SK-N-SH (cell line): ENCODE measurements around the gene ERGIC1. TPM values are rescaled to one million over a fixed set of nuclear protein-coding genes. Genes with fewer than 3 reads are reported as not detected.

Experiments
- CTCF ChIA-PET: fragments of 300-600, 350-600 bp; formaldehyde crosslinking; extraction: SDS; loops from one replicate; lab custom pipeline; 2021; lab: Yijun Ruan, JAX
- POLR2A ChIA-PET: fragments of 350-600 bp; sonication (Branson Sonifier 250); formaldehyde crosslinking; extraction: SDS; loops from one replicate; lab custom pipeline; 2020; ENCODE audit warnings: antibody characterized with exemption, inconsistent platforms; lab: Yijun Ruan, JAX
- DNase-seq: peaks from one replicate; pipeline ENCODE4 v3.0.0; 2012
- H2AFZ ChIP-seq: fragments of 200-600 bp; sonication (generic); 2 replicates; pipeline ENCODE4 v1.8.1; 2016; ENCODE audit warnings: antibody characterized with exemption, mild to moderate bottlenecking, low read depth
- H3F3A ChIP-seq: fragments of 200-600 bp; sonication (generic); replicated peaks from 2 replicates; pipeline ENCODE3; 2016; ENCODE audit warnings: antibody characterized with exemption, mild to moderate bottlenecking; ENCODE audit not compliant: insufficient read depth
- H3K27ac ChIP-seq, 2 experiments: fragments of 200-500 bp in 1 of 2; fragments of 200-600 bp in 1 of 2; sonication (Bioruptor generic) in 1 of 2; sonication (generic), shearing (Covaris generic) in 1 of 2; 2 replicates each; pipeline versions ENCODE4 v1.5.1 to v1.6.1; 2014 to 2016; ENCODE audit warnings: low read depth in 2 of 2, inconsistent platforms in 1 of 2, low read length in 1 of 2, mild to moderate bottlenecking in 1 of 2, mixed read lengths in 1 of 2
- H3K27me3 ChIP-seq: fragments of 200-600 bp; sonication (generic), shearing (Covaris generic); 2 replicates; pipeline ENCODE4 v1.6.1; 2016; ENCODE audit warnings: mixed run types; ENCODE audit not compliant: insufficient read depth
- H3K36me3 ChIP-seq, 2 experiments: fragments of 200-500 bp in 1 of 2; fragments of 200-600 bp in 1 of 2; sonication (Bioruptor generic) in 1 of 2; sonication (generic) in 1 of 2; replicated peaks in 1 of 2; 2 replicates each; pipeline versions ENCODE3 to v1.5.1; 2014 to 2016; ENCODE audit warnings: low read length in 1 of 2, mild to moderate bottlenecking in 1 of 2; ENCODE audit not compliant: insufficient read depth in 2 of 2, control insufficient read depth in 1 of 2
- H3K4me1 ChIP-seq, 2 experiments: fragments of 200-500 bp in 1 of 2; fragments of 200-600 bp in 1 of 2; sonication (Bioruptor generic) in 1 of 2; sonication (generic), shearing (Covaris generic) in 1 of 2; 2 replicates each; pipeline versions ENCODE4 v1.5.1 to v1.6.1; 2014 to 2016; ENCODE audit warnings: low read depth in 1 of 2, low read length in 1 of 2, mixed run types in 1 of 2; ENCODE audit not compliant: insufficient read depth in 2 of 2, control insufficient read depth in 1 of 2
- H3K4me2 ChIP-seq: fragments of 200-600 bp; sonication (generic), shearing (Covaris generic); 2 replicates; pipeline ENCODE4 v1.6.1; 2017; ENCODE audit warnings: mixed run types
- H3K4me3 ChIP-seq, 2 experiments: fragments of 200-500 bp in 1 of 2; fragments of 200-600 bp in 1 of 2; sonication (Bioruptor generic) in 1 of 2; sonication (generic), shearing (Covaris generic) in 1 of 2; 2 replicates each; pipeline versions ENCODE4 v1.5.1 to v1.8.1; 2014 to 2016; ENCODE audit warnings: low read depth in 2 of 2, inconsistent platforms in 1 of 2, low read length in 1 of 2, mild to moderate bottlenecking in 1 of 2, mixed read lengths in 1 of 2, moderate library complexity in 1 of 2
- H3K79me2 ChIP-seq: fragments of 200-600 bp; sonication (generic); 2 replicates; pipeline ENCODE4 v1.8.1; 2017; ENCODE audit warnings: mild to moderate bottlenecking; ENCODE audit not compliant: insufficient read depth
- H3K9ac ChIP-seq: fragments of 200-600 bp; sonication (generic); 2 replicates; pipeline ENCODE4 v1.6.1; 2017; ENCODE audit warnings: mixed run types
- H3K9me2 ChIP-seq: fragments of 200-600 bp; sonication (generic); 2 replicates; pipeline ENCODE4 v1.6.1; 2017; ENCODE audit warnings: mixed run types
- H3K9me3 ChIP-seq: fragments of 200-600 bp; sonication (generic); 2 replicates; pipeline ENCODE4 v1.6.1; 2017; ENCODE audit warnings: mixed run types, mild to moderate bottlenecking, moderate library complexity
- H4K20me1 ChIP-seq: fragments of 200-600 bp; sonication (generic); 2 replicates; pipeline ENCODE4 v1.6.1; 2017; ENCODE audit warnings: mild to moderate bottlenecking, mixed run types; ENCODE audit not compliant: insufficient read depth
- CHD2 ChIP-seq: fragments of 150-350 bp; IDR thresholded peaks from 2 replicates; pipeline ENCODE4 v1.6.1; 2018; ENCODE audit warnings: low read length; ENCODE audit not compliant: partially characterized antibody
- EP300 ChIP-seq, 2 experiments: IDR thresholded peaks; 2 replicates each; pipeline versions ENCODE4 v1.4.0 to v1.6.1; 2012; ENCODE audit warnings: borderline replicate concordance in 1 of 2, low read depth in 1 of 2, low read length in 1 of 2
- EZH2phosphoT487 ChIP-seq: fragments of 200-600 bp; sonication (generic); IDR thresholded peaks from 2 replicates; pipeline ENCODE4 v1.6.1; 2017; ENCODE audit warnings: low read depth, mixed run types, mild to moderate bottlenecking, antibody characterized with exemption, moderate library complexity, borderline replicate concordance
- FOXJ3 ChIP-seq: sonication (generic); formaldehyde crosslinking; IDR thresholded peaks from 2 replicates; pipeline ENCODE4 v1.5.1; 2020; ENCODE audit warnings: mild to moderate bottlenecking, missing genetic modification reagents
- GATA2 ChIP-seq: sonication (generic); formaldehyde crosslinking; IDR thresholded peaks from 2 replicates; pipeline ENCODE4 v1.5.0; 2020; ENCODE audit warnings: mild to moderate bottlenecking, missing genetic modification reagents
- JUND ChIP-seq: IDR thresholded peaks from 2 replicates; pipeline ENCODE4 v1.4.0; 2012
- MXI1 ChIP-seq: IDR thresholded peaks from 2 replicates; pipeline ENCODE4 v1.6.1; 2012; ENCODE audit warnings: mild to moderate bottlenecking, low read depth, low read length, improper control_type of control experiment
- PBX3 ChIP-seq: IDR thresholded peaks from 2 replicates; pipeline ENCODE4; 2012
- RAD21 ChIP-seq: IDR thresholded peaks from 2 replicates; pipeline ENCODE4 v1.6.1; 2012; ENCODE audit warnings: mild to moderate bottlenecking, low read length
- SMC3 ChIP-seq: IDR thresholded peaks from 2 replicates; pipeline ENCODE4 v1.6.1; 2012; ENCODE audit warnings: low read depth, low read length, improper control_type of control experiment
- TAF1 ChIP-seq: IDR thresholded peaks from 2 replicates; pipeline ENCODE4 v1.6.1; 2012; ENCODE audit warnings: low read depth, mild to moderate bottlenecking, low read length, moderate library complexity, borderline replicate concordance
- WGBS: methylation state at CpG from one replicate; pipeline ENCODE4 v1.1.6; 2017; ENCODE audit warnings: low lambda C conversion rate; 5-methylcytosine and 5-hydroxymethylcytosine counted together
- polyA plus RNA-seq, 3 experiments: library from polyadenylated mRNA; depleted of rRNA; stranded (reverse); fragments of >200 nt; gene quantifications; 2 replicates each; pipeline ENCODE4 v1.2.3, GENCODE V29; 2012

Gene ERGIC1
- polyA plus RNA-seq, 1 of the 3 experiments (the other 2 are of a cell fraction): 101 TPM

- no peak for TF ChIP-seq EZH2phosphoT487
- TF ChIP-seq SMC3: peak; percentile 40
- peak; percentile 47; the same call in 1 of the 2 replicates for TF ChIP-seq TAF1
- TF ChIP-seq GATA2: peak; percentile 94
- TF ChIP-seq RAD21: peak; percentile 53
- no peak for TF ChIP-seq FOXJ3 (CRISPR knock-in tag)
- TF ChIP-seq CHD2: no peak
Measured at GRCh38 chr5:172984244-172984953, 150.3 kb downstream of the ERGIC1 start (continued).

GRCh38 chr5:172985596-172985995 lies 151.5 kb downstream of the ERGIC1 start:
- TF ChIP-seq EZH2phosphoT487: no peak
- no peak for TF ChIP-seq JUND
- no peak for TF ChIP-seq EP300 (IDR thresholded peaks at IDR 0.05; ENCODE audit: borderline replicate concordance in 1 of 2, low read depth in 1 of 2, low read length in 1 of 2)
- no peak for TF ChIP-seq PBX3
- no peak for TF ChIP-seq MXI1
- TF ChIP-seq, all 33 proteins: peak for 0
- Histone ChIP-seq H3K4me2 (peak overlapping the region; percentile 88), H3K79me2 (peaks cover 77% of the 10 kb centered on the region), H3K36me3 (peaks cover 2 to 40% of the 10 kb centered on the region in 2 experiments), H3K9me2 (no peaks in the 10 kb centered on the region), H4K20me1 (peaks cover 23% of the 10 kb centered on the region), H3K4me1 (0 out of 4 replicates have a peak, but pooled peaks cover 0 to 5% of the 10 kb centered on the region in 2 experiments), H2AFZ (no peak overlapping the region), H3K9ac (no peak overlapping the region), H3K4me3 (peak overlapping the region in 1 of 2 experiments; percentile 92; a peak in 1 of 4 replicates), H3K27me3 (no peaks in the 10 kb centered on the region), H3K27ac (no peak overlapping the region), H3F3A (peaks cover 20% of the 10 kb centered on the region), H3K9me3 (no peaks in the 10 kb centered on the region)
- ChIA-PET CTCF (interaction anchor here (0.6 to 1.1 kb wide), 2 partner anchors 155 to 279 kb away, joined by 3 to 5 read pairs; no protein-coding TSS in a partner anchor), POLR2A (no interaction called here)
- DNase-seq: no peak

GRCh38 chr5:172988276-172988675 lies 154.2 kb downstream of the ERGIC1 start:
- WGBS: 96% methylated on average over 3 of the region's 3 CpGs
- H3K27ac ChIP-seq: no peak overlapping the region
- H3K4me2 ChIP-seq: no peak overlapping the region
- peaks cover 2 to 49% of the 10 kb centered on the region in 2 experiments for H3K36me3 ChIP-seq
- peaks cover 97% of the 10 kb centered on the region for H3K79me2 ChIP-seq
- no peak for DNase-seq
- H4K20me1 ChIP-seq: peaks cover 38% of the 10 kb centered on the region
- H3K9me2 ChIP-seq: no peaks in the 10 kb centered on the region
- no peak overlapping the region for H2AFZ ChIP-seq
- ChIA-PET CTCF (no interaction called here), POLR2A (no interaction called here)
- peaks cover 18% of the 10 kb centered on the region for H3F3A ChIP-seq
- no peak for TF ChIP-seq TAF1
- H3K9ac ChIP-seq: no peak overlapping the region
- no peak overlapping the region for H3K4me3 ChIP-seq
- H3K4me1 ChIP-seq: 0 out of 4 replicates have a peak, but pooled peaks cover 0 to 5% of the 10 kb centered on the region in 2 experiments
- H3K9me3 ChIP-seq: no peaks in the 10 kb centered on the region
- no peaks in the 10 kb centered on the region for H3K27me3 ChIP-seq
